K562 (cell line): ENCODE measurements around the gene SNCB. TPM values are rescaled to one million over a fixed set of nuclear protein-coding genes. Genes with fewer than 3 reads are reported as not detected.

Experiments used
- COPS2 ChIP-seq: fragments of 450-650 bp; conservative IDR thresholded peaks from 2 replicates; pipeline ENCODE4 v1.6.1; 2016; ENCODE audit warnings: mild to moderate bottlenecking, moderate library complexity
- SPI1 ChIP-seq: IDR thresholded peaks from 2 replicates; pipeline ENCODE4 v1.6.1; 2011; ENCODE audit warnings: low read depth, low read length, control low read depth, borderline replicate concordance
- ZBTB40 ChIP-seq, 2 experiments: fragments of 450-650 bp in 1 of 2; sonication (generic) in 1 of 2; formaldehyde crosslinking in 1 of 2; IDR thresholded peaks; 2 replicates each; pipeline versions ENCODE4 v1.7.1 to v1.9.0; 2016 to 2022; ENCODE audit warnings: inconsistent platforms in 1 of 2, mild to moderate bottlenecking in 1 of 2, missing genetic modification reagents in 1 of 2
- polyA plus RNA-seq, 8 experiments: library from polyadenylated mRNA; depleted of rRNA in 4 of 8; stranded (reverse) in 5 of 8; unstranded in 3 of 8; fragments of >200 nt; fragmentation: Nextera tagmentation in 2 of 8; fragmentation: Illumina TruSeq in 1 of 8; extraction: Ambion mirVana in 2 of 8; extraction: Trizol in 1 of 8; gene quantifications; 2 replicates each; pipeline versions ENCODE4 v1.2.1 to v1.2.3, GENCODE V29; 2011 to 2014; ENCODE audit warnings: inconsistent platforms in 1 of 8, missing spikeins in 1 of 8
- total RNA-seq, 7 experiments: library from RNA; depleted of rRNA in 6 of 7; stranded (reverse); fragments of >200 nt in 6 of 7; fragmentation: Illumina TruSeq in 2 of 7; extraction: Trizol in 2 of 7; gene quantifications; 2 replicates each; pipeline versions ENCODE4 v1.2.1 to v1.2.3, GENCODE V29; 2011 to 2021; ENCODE audit warnings: low replicate concordance in 1 of 7

SNCB gene
- total and polyA plus RNA-seq, 9 of the 15 experiments (the other 6 are each of a cell fraction or from before 2014, with no cell fraction given): not detected

DNA sequence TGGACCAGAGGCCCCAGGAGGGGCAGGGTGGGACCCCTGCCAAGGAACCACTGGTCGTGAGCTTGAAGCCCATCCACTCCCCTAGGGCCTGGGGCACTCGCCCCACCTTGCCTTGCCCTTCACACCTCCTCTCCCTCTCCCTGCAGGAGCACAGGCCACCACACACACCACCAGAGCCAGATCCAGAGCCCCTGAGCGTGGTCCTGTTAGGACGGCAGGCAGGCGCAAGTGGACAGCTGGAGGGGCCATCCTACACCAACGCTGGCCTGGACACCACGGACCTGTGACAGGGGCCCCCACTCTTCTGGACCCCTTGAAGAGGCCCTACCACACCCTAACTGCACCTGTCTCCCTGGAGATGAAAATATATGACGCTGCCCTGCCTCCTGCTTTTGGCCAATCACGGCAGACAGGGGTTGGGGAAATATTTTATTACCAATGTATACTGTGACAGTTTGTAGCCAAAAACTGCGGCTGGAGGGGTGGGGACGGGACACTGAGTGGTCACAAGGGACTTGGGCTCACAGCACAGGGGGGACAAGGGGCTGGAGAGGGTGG lies 34.9 kb downstream of the SNCB start (continued):
- TF ChIP-seq ZBTB40 (IDR thresholded peaks at IDR 0.05): no peak
- TF ChIP-seq ZBTB40 (CRISPR knock-in tag; IDR thresholded peaks at IDR 0.05): no peak
- no peak for TF ChIP-seq COPS2
- no peak for TF ChIP-seq SPI1
